GM18873 (cell line): ENCODE results near the gene METTL27.
"Not testable (repeated sequence)": the region's sequence is repeated elsewhere in the genome, so short reads cannot be mapped to it uniquely, and the experiment has no call there.

Experiments
- ATAC-seq: cut with Tn5 transposase; IDR thresholded peaks from one replicate; pipeline ENCODE4 v1.9.1; 2021; ENCODE audit warnings: mild to moderate bottlenecking, moderate library complexity, moderate number of reproducible peaks; ENCODE audit not compliant: unreplicated experiment, low FRiP score

Gene METTL27

GRCh38 chr7:73870041-73870492 is 27.8 kb upstream of the METTL27 start:
- ATAC-seq = no peak

GRCh38 chr7:73869011-73869798 is 26.9 kb upstream of the METTL27 start:
- no peak for ATAC-seq

GRCh38 chr7:73866446-73866767 is 24.1 kb upstream of the METTL27 start:
- no peak for ATAC-seq

GRCh38 chr7:73865738-73866445 is 23.6 kb upstream of the METTL27 start:
- ATAC-seq = no peak

- no peak for ATAC-seq
Observed at GRCh38 chr7:73864981-73865711, 22.8 kb upstream of the METTL27 start.

- ATAC-seq = no peak
Observed at GRCh38 chr7:73861305-73861704, 19.0 kb upstream of the METTL27 start.

- no peak for ATAC-seq
Observed at GRCh38 chr7:73860859-73861258, 18.5 kb upstream of the METTL27 start, which contains the start of gene TMEM270. TMEM270 (plus strand) TSS chr7:73861159; CDS start chr7:73861195, 36 bp downstream.

GRCh38 chr7:73858807-73859206 is 16.5 kb upstream of the METTL27 start:
- no peak for ATAC-seq

GRCh38 chr7:73856941-73857340 is 14.6 kb upstream of the METTL27 start:
- no peak for ATAC-seq

- no peak for ATAC-seq
Observed at GRCh38 chr7:73852500-73852899, 10.2 kb upstream of the METTL27 start.

- ATAC-seq = no peak
Observed at GRCh38 chr7:73851410-73852338, 9.4 kb upstream of the METTL27 start.

GRCh38 chr7:73850781-73851207 is 8.5 kb upstream of the METTL27 start:
- no peak for ATAC-seq

- no peak for ATAC-seq
Observed at GRCh38 chr7:73847941-73848723, 5.8 kb upstream of the METTL27 start.

- not testable (repeated sequence) for ATAC-seq
Observed at GRCh38 chr7:73845701-73846195, 3.4 kb upstream of the METTL27 start.

GRCh38 chr7:73844848-73845460 is 2.6 kb upstream of the METTL27 start:
- no peak for ATAC-seq

- no peak for ATAC-seq
Observed at GRCh38 chr7:73844131-73844547, 1.8 kb upstream of the METTL27 start.

- no peak for ATAC-seq
Observed at GRCh38 chr7:73841689-73842066, 638 bp downstream of the METTL27 start.

- no peak for ATAC-seq
Observed at GRCh38 chr7:73840715-73841379, 1.5 kb downstream of the METTL27 start.
